KOPT-K1 (cell line): ENCODE measurements around the gene PFKL.
"Not testable (repeated sequence)": the region's sequence is repeated elsewhere in the genome, so short reads cannot be mapped to it uniquely, and the experiment has no call there.

Source experiments
- H3K27ac ChIP-seq: fragments of 200-600 bp; sonication (generic); 2 replicates; pipeline ENCODE4 v1.5.1; 2016; ENCODE audit warnings: antibody characterized with exemption, mild to moderate bottlenecking, low read depth, low read length; ENCODE audit not compliant: poor library complexity, severe bottlenecking
- H3K36me3 ChIP-seq: fragments of 200-600 bp; sonication (generic); 2 replicates; pipeline ENCODE4 v1.5.1; 2017; ENCODE audit warnings: antibody characterized with exemption, mild to moderate bottlenecking, low read length, moderate library complexity; ENCODE audit not compliant: insufficient read depth
- H3K9me3 ChIP-seq: fragments of 200-600 bp; sonication (generic); 2 replicates; pipeline ENCODE4 v1.5.1; 2017; ENCODE audit warnings: antibody characterized with exemption, low read length, mild to moderate bottlenecking; ENCODE audit not compliant: insufficient read depth, poor library complexity, severe bottlenecking

PFKL gene

GRCh38 chr21:44296916-44297315 lies 2.9 kb upstream of the PFKL start:
- H3K27ac ChIP-seq = no peak overlapping the region
- no peaks in the 10 kb centered on the region for H3K36me3 ChIP-seq
- no peaks in the 10 kb centered on the region for H3K9me3 ChIP-seq

GRCh38 chr21:44297525-44298290 lies 2.1 kb upstream of the PFKL start:
- H3K36me3 ChIP-seq = no peaks in the 10 kb centered on the region
- no peaks in the 10 kb centered on the region for H3K9me3 ChIP-seq
- no peak overlapping the region for H3K27ac ChIP-seq

GRCh38 chr21:44298301-44298700 lies 1.6 kb upstream of the PFKL start:
- Histone ChIP-seq H3K9me3 (no peaks in the 10 kb centered on the region), H3K27ac (no peak overlapping the region), H3K36me3 (no peaks in the 10 kb centered on the region)

GRCh38 chr21:44299085-44299457 lies 782 bp upstream of the PFKL start:
- H3K27ac ChIP-seq = peak overlapping the region; percentile 62

GRCh38 chr21:44300262-44300959 lies 558 bp downstream of the PFKL start:
- H3K36me3 ChIP-seq = no peaks in the 10 kb centered on the region
- no peaks in the 10 kb centered on the region for H3K9me3 ChIP-seq
- peak overlapping the region; percentile 62 for H3K27ac ChIP-seq

More at GRCh38 chr21:44299085-44299457, 782 bp upstream of the PFKL start:
- H3K9me3 ChIP-seq = no peaks in the 10 kb centered on the region
- H3K36me3 ChIP-seq = no peaks in the 10 kb centered on the region

GRCh38 chr21:44301141-44301540 lies 1.3 kb downstream of the PFKL start:
- Histone ChIP-seq H3K9me3 (no peaks in the 10 kb centered on the region), H3K36me3 (no peaks in the 10 kb centered on the region), H3K27ac (peak overlapping the region; percentile 62)

GRCh38 chr21:44301961-44302406 lies 2.1 kb downstream of the PFKL start:
- H3K27ac ChIP-seq = no peak overlapping the region
- H3K9me3 ChIP-seq = no peaks in the 10 kb centered on the region
- H3K36me3 ChIP-seq = peaks cover 6% of the 10 kb centered on the region; the same call in 1 of the 2 replicates

- not testable (repeated sequence) for H3K27ac ChIP-seq, H3K9me3 ChIP-seq
- H3K36me3 ChIP-seq = peaks cover 13% of the 10 kb centered on the region; the same call in 1 of the 2 replicates
Observed at GRCh38 chr21:44302573-44303401, 2.9 kb downstream of the PFKL start.

- no peaks in the 10 kb centered on the region for H3K9me3 ChIP-seq
- peaks cover 18% of the 10 kb centered on the region; the same call in 1 of the 2 replicates for H3K36me3 ChIP-seq
- H3K27ac ChIP-seq = no peak overlapping the region
Observed at GRCh38 chr21:44303490-44303981, 3.7 kb downstream of the PFKL start.

GRCh38 chr21:44304011-44304616 lies 4.3 kb downstream of the PFKL start:
- no peaks in the 10 kb centered on the region for H3K9me3 ChIP-seq
- H3K36me3 ChIP-seq = peaks cover 23% of the 10 kb centered on the region; the same call in 1 of the 2 replicates
- no peak overlapping the region for H3K27ac ChIP-seq

GRCh38 chr21:44304877-44305293 lies 5.0 kb downstream of the PFKL start:
- no peak overlapping the region for H3K27ac ChIP-seq
- H3K9me3 ChIP-seq = no peaks in the 10 kb centered on the region
- peaks cover 27% of the 10 kb centered on the region; the same call in 1 of the 2 replicates for H3K36me3 ChIP-seq

- Histone ChIP-seq H3K36me3 (peaks cover 34% of the 10 kb centered on the region; the same call in 1 of the 2 replicates), H3K27ac (no peak overlapping the region), H3K9me3 (no peaks in the 10 kb centered on the region)
Observed at GRCh38 chr21:44305691-44306090, 5.8 kb downstream of the PFKL start.

- H3K9me3 ChIP-seq = no peaks in the 10 kb centered on the region
- no peak overlapping the region for H3K27ac ChIP-seq
- H3K36me3 ChIP-seq = peaks cover 47% of the 10 kb centered on the region; the same call in 1 of the 2 replicates
Observed at GRCh38 chr21:44306936-44307704, 7.3 kb downstream of the PFKL start.
